SU-DHL-6 (cell line): Measurements from ENCODE around the gene ABCA12.

Experiments
- H2AFZ ChIP-seq: fragments of 200-600 bp; sonication (generic); 2 replicates; pipeline ENCODE4 v1.6.1; 2014; ENCODE audit warnings: low read depth, mild to moderate bottlenecking, moderate library complexity, mixed read lengths, antibody characterized with exemption, low read length; ENCODE audit not compliant: severe bottlenecking
- H3F3A ChIP-seq: fragments of 200-600 bp; shearing (Covaris generic); 2 replicates; pipeline ENCODE4 v1.6.0; 2016; ENCODE audit warnings: antibody characterized with exemption, mild to moderate bottlenecking; ENCODE audit not compliant: insufficient read depth
- H3K27ac ChIP-seq: fragments of 200-600 bp; sonication (generic); 2 replicates; pipeline ENCODE4 v1.5.1; 2016; ENCODE audit warnings: low read depth, mild to moderate bottlenecking, low read length, moderate library complexity, mixed read lengths
- H3K27me3 ChIP-seq: fragments of 200-600 bp; sonication (generic), shearing (Covaris generic); 2 replicates; pipeline ENCODE4 v1.6.0; 2014; ENCODE audit warnings: mild to moderate bottlenecking, low read length
- H3K36me3 ChIP-seq: fragments of 200-600 bp; sonication (generic); 2 replicates; pipeline ENCODE4 v1.6.1; 2014; ENCODE audit warnings: mild to moderate bottlenecking, low read length, mixed read lengths
- H3K4me2 ChIP-seq: fragments of 300-600, 200-600 bp; shearing (Covaris generic), sonication (generic); 2 replicates; pipeline ENCODE4 v1.6.0; 2014; ENCODE audit warnings: low read length, low read depth, mild to moderate bottlenecking; ENCODE audit not compliant: poor library complexity, severe bottlenecking
- H3K4me3 ChIP-seq: fragments of 200-600 bp; sonication (generic); 2 replicates; pipeline ENCODE4 v1.5.1; 2014; ENCODE audit warnings: antibody characterized with exemption, low read length, mild to moderate bottlenecking, mixed read lengths; ENCODE audit not compliant: insufficient read depth, poor library complexity, severe bottlenecking
- H3K79me2 ChIP-seq: fragments of 200-600 bp; sonication (generic); 2 replicates; pipeline ENCODE4 v1.6.1; 2014; ENCODE audit warnings: mild to moderate bottlenecking, low read length, moderate library complexity; ENCODE audit not compliant: insufficient read depth
- H3K9ac ChIP-seq: fragments of 200-600 bp; sonication (generic); 2 replicates; pipeline ENCODE4 v1.7.0; 2014; ENCODE audit warnings: mild to moderate bottlenecking, low read length
- H3K9me2 ChIP-seq: fragments of 200-600 bp; sonication (generic); replicated peaks from 2 replicates; pipeline ENCODE4 v1.6.1; 2014; ENCODE audit warnings: low read length; ENCODE audit not compliant: insufficient read depth
- H3K9me3 ChIP-seq: fragments of 200-600 bp; sonication (generic); 2 replicates; pipeline ENCODE4 v1.6.1; 2014; ENCODE audit warnings: low read length, mixed read lengths; ENCODE audit not compliant: insufficient read depth
- H4K20me1 ChIP-seq: fragments of 200-600 bp; sonication (generic); 2 replicates; pipeline ENCODE4 v1.6.1; 2014; ENCODE audit warnings: low read depth, mild to moderate bottlenecking, antibody characterized with exemption, low read length, moderate library complexity, mixed read lengths
- EZH2phosphoT487 ChIP-seq: fragments of 200-600 bp; sonication (generic), shearing (Covaris generic); conservative IDR thresholded peaks from 2 replicates; pipeline ENCODE4 v1.6.1; 2018; ENCODE audit warnings: mild to moderate bottlenecking, antibody characterized with exemption, low read length, moderate library complexity, mixed read lengths
- TF ChIP-seq, protein P1 (sequence below): fragments of 200-600 bp; sonication (generic); IDR thresholded peaks from one replicate; pipeline ENCODE4 v1.5.1; 2017; ENCODE audit warnings: antibody characterized with exemption, mild to moderate bottlenecking, low read length, moderate library complexity; ENCODE audit not compliant: insufficient read depth, poor library complexity, severe bottlenecking

ABCA12 gene

DNA sequence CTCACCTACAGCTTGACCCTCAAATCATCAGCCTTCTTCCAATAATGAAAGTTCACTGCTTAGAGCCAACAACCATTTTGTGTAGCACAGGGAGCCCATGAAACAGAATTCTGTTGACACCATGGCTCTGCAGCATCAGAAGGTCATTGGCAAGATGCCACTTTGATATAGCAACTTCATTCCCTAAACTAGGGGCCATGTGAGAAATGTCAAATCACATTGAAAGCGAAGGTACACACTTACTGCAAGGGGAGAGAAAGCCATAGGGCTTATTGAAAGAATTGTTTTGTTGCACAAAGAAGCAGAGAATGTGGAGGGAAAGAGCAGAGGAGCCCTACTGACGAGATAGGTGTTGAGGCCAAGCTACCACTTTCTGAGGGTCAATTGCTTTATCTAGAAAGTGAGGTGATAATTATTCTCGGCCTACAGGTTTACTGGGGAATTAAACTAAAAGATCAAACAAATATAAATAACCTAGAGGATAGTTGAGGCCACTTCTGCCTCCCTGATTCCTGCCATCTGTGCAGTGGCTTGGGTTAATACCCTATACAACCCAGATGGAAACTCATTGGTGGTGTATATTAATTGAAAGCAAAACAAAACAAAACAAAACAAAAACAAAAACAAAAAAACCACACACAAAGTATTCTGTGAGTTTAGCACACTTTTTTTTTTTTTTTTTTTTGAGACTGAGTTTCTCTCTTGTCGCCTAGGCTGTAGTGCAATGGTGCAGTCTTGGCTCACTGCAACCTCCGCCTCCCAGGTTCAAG is 5.9 kb upstream of the ABCA12 start:
- no peaks in the 10 kb centered on the region for H3K79me2 ChIP-seq
- no peak overlapping the region for H3K9ac ChIP-seq
- no peaks in the 10 kb centered on the region for H3F3A ChIP-seq
- H3K27me3 ChIP-seq, result no peaks in the 10 kb centered on the region
- no peak overlapping the region for H2AFZ ChIP-seq
- no peaks in the 10 kb centered on the region for H3K9me2 ChIP-seq
- H3K4me3 ChIP-seq, result no peak overlapping the region
- no peak overlapping the region for H3K27ac ChIP-seq
- no peaks in the 10 kb centered on the region for H3K9me3 ChIP-seq
- no peaks in the 10 kb centered on the region for H3K36me3 ChIP-seq
- TF ChIP-seq, protein P1, sequence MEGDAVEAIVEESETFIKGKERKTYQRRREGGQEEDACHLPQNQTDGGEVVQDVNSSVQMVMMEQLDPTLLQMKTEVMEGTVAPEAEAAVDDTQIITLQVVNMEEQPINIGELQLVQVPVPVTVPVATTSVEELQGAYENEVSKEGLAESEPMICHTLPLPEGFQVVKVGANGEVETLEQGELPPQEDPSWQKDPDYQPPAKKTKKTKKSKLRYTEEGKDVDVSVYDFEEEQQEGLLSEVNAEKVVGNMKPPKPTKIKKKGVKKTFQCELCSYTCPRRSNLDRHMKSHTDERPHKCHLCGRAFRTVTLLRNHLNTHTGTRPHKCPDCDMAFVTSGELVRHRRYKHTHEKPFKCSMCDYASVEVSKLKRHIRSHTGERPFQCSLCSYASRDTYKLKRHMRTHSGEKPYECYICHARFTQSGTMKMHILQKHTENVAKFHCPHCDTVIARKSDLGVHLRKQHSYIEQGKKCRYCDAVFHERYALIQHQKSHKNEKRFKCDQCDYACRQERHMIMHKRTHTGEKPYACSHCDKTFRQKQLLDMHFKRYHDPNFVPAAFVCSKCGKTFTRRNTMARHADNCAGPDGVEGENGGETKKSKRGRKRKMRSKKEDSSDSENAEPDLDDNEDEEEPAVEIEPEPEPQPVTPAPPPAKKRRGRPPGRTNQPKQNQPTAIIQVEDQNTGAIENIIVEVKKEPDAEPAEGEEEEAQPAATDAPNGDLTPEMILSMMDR, result no peak
- no peak for TF ChIP-seq EZH2phosphoT487
- no peak overlapping the region for H3K4me2 ChIP-seq
- no peaks in the 10 kb centered on the region for H4K20me1 ChIP-seq

DNA sequence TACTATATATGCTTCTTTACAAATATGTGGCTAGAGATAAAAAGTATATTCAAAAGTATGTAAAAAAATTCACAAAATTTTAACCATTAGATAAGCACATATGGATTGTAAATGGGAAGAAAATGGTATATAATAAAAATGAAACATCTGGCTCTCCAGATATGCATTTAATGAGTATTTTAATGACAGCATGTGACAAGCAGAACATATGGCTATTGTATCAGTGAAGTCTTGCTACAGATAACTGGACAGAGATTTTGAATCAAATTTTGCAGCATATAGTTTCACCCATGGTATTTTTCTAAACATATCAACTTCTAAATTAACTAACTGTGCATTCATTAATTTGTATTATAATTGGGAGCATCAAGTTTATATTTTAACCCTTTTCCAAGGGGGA is 5.0 kb upstream of the ABCA12 start:
- Histone ChIP-seq H3K4me2 (no peak overlapping the region), H4K20me1 (no peaks in the 10 kb centered on the region), H2AFZ (no peak overlapping the region), H3K79me2 (no peaks in the 10 kb centered on the region), H3K27ac (no peak overlapping the region), H3K9ac (no peak overlapping the region), H3F3A (no peaks in the 10 kb centered on the region), H3K9me2 (no peaks in the 10 kb centered on the region), H3K36me3 (no peaks in the 10 kb centered on the region), H3K27me3 (no peaks in the 10 kb centered on the region), H3K4me3 (no peak overlapping the region), H3K9me3 (no peaks in the 10 kb centered on the region)
- TF ChIP-seq, protein P1, result no peak
- TF ChIP-seq EZH2phosphoT487, result no peak

DNA sequence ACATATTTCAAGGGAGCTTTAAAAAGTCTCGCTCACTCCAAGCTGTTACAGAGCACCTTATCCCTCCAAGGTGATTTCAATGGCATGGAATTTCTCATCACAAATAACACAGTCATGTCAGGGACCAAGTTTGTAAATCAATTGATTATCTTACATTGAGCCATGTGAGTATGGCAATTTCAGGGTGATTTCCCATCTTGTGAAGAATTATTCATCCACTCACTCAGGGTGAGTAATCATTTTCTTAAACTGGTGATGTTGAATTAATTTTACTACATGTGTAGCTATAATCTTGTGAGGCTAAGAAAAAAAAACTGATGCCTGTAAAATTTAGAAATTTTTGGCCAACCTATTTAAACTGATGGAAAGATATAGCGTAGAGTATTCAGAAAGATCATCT is 3.3 kb upstream of the ABCA12 start:
- no peak overlapping the region for H3K4me3 ChIP-seq
- TF ChIP-seq EZH2phosphoT487, result no peak
- TF ChIP-seq, protein P1, result no peak

More for the DNA sequence above, 3.3 kb upstream of the ABCA12 start:
- H2AFZ ChIP-seq, result no peak overlapping the region
- H3K9ac ChIP-seq, result no peak overlapping the region
- H3K36me3 ChIP-seq, result no peaks in the 10 kb centered on the region
- no peaks in the 10 kb centered on the region for H3K9me3 ChIP-seq
- no peaks in the 10 kb centered on the region for H3K9me2 ChIP-seq
- H3K27me3 ChIP-seq, result no peaks in the 10 kb centered on the region
- H3K27ac ChIP-seq, result no peak overlapping the region
- H3F3A ChIP-seq, result no peaks in the 10 kb centered on the region
- H3K79me2 ChIP-seq, result no peaks in the 10 kb centered on the region
- no peak overlapping the region for H3K4me2 ChIP-seq
- H4K20me1 ChIP-seq, result no peaks in the 10 kb centered on the region
